OCI-LY7 (cell line): Measurements from ENCODE around the gene GUCY1A2. TPM values are rescaled to one million over a fixed set of nuclear protein-coding genes. Genes with fewer than 3 reads are reported as not detected.

ENCODE experiments used
- BruUV-seq: library from RNA; stranded (reverse); fragments of 400-500 nt; replicated peaks from 2 replicates; lab custom pipeline; 2021; lab: Mats Ljungman, UMichigan
- CTCF ChIA-PET: fragments of 300-600 bp; sonication (Branson Sonifier 250); formaldehyde crosslinking; loops from one replicate; lab custom pipeline; 2022; ENCODE audit warnings: antibody characterized with exemption; ENCODE audit not compliant: unreplicated experiment; lab: Charles Lee
- POLR2A ChIA-PET: fragments of 300-600 bp; sonication (Branson Sonifier 250); formaldehyde crosslinking; loops from one replicate; lab custom pipeline; 2022; ENCODE audit warnings: antibody characterized with exemption; lab: Charles Lee
- DNase-seq: peaks from one replicate; pipeline ENCODE4 v3.0.0-alpha.2; 2015; ENCODE audit warnings: low spot score
- H2AFZ ChIP-seq: fragments of 200-600 bp; sonication (generic), shearing (Covaris generic); 2 replicates; pipeline ENCODE4 v1.6.1; 2014; ENCODE audit warnings: mild to moderate bottlenecking, antibody characterized with exemption, low read length, moderate library complexity
- H3K27ac ChIP-seq: fragments of 200-600 bp; sonication (generic); 2 replicates; pipeline ENCODE4 v1.5.1; 2014; ENCODE audit warnings: mixed run types, low read depth, mild to moderate bottlenecking, moderate library complexity, low read length, inconsistent platforms; ENCODE audit not compliant: poor library complexity, severe bottlenecking
- H3K36me3 ChIP-seq: fragments of 200-600 bp; sonication (generic); 2 replicates; pipeline ENCODE4 v1.6.1; 2014; ENCODE audit warnings: mild to moderate bottlenecking, antibody characterized with exemption, low read length, moderate library complexity, mixed read lengths; ENCODE audit not compliant: insufficient read depth
- H3K4me1 ChIP-seq: fragments of 200-600 bp; sonication (generic); 2 replicates; pipeline ENCODE4 v1.5.1; 2014; ENCODE audit warnings: mild to moderate bottlenecking, low read length; ENCODE audit not compliant: insufficient read depth, poor library complexity, severe bottlenecking
- H3K4me2 ChIP-seq: fragments of 200-600 bp; sonication (generic); 2 replicates; pipeline ENCODE4 v1.6.1; 2014; ENCODE audit warnings: mild to moderate bottlenecking, low read length
- H3K4me3 ChIP-seq: fragments of 200-600 bp; sonication (generic); 2 replicates; pipeline ENCODE4 v1.5.1; 2014; ENCODE audit warnings: mild to moderate bottlenecking, low read depth, low read length; ENCODE audit not compliant: poor library complexity, severe bottlenecking
- H3K79me2 ChIP-seq: fragments of 200-600 bp; sonication (generic); 2 replicates; pipeline ENCODE4 v1.6.1; 2016; ENCODE audit warnings: low read depth, mild to moderate bottlenecking, low read length, moderate library complexity, mixed read lengths; ENCODE audit not compliant: insufficient read depth
- H3K9me2 ChIP-seq: fragments of 200-600 bp; sonication (generic); 2 replicates; pipeline ENCODE4 v1.6.1; 2016; ENCODE audit warnings: mild to moderate bottlenecking, low read length, mixed read lengths; ENCODE audit not compliant: insufficient read depth
- H3K9me3 ChIP-seq: fragments of 200-600 bp; sonication (generic); 2 replicates; pipeline ENCODE4 v1.6.1; 2014; ENCODE audit warnings: mild to moderate bottlenecking, mixed run types, low read length, mixed read lengths
- H4K20me1 ChIP-seq: fragments of 200-600 bp; sonication (generic); 2 replicates; pipeline ENCODE4 v1.6.1; 2014; ENCODE audit warnings: mild to moderate bottlenecking, antibody characterized with exemption, low read length, moderate library complexity, mixed read lengths; ENCODE audit not compliant: insufficient read depth
- CTCF ChIP-seq: fragments of 200-600 bp; sonication (generic); conservative IDR thresholded peaks from 2 replicates; pipeline ENCODE4 v1.5.1; 2014; ENCODE audit warnings: mild to moderate bottlenecking, antibody characterized with exemption, low read length, moderate library complexity, mixed read lengths
- EZH2phosphoT487 ChIP-seq: fragments of 200-600 bp; sonication (generic); IDR thresholded peaks from 2 replicates; pipeline ENCODE4 v1.6.1; 2018; ENCODE audit warnings: low read depth, borderline replicate concordance, mild to moderate bottlenecking, mixed run types, antibody characterized with exemption, low read length, moderate library complexity, mixed read lengths
- intact Hi-C: fragments of 100-400 bp; cut with micrococcal nuclease; formaldehyde crosslinking; loops from one replicate; pipeline ENCODE4 v1.10.0; 2022; ENCODE audit not compliant: unreplicated experiment
- total RNA-seq, 2 experiments: library from RNA; depleted of rRNA in 1 of 2; stranded (reverse); fragments of >200 nt in 1 of 2; shearing (Covaris generic) in 1 of 2; gene quantifications; 2 replicates each; pipeline ENCODE4 v1.2.3, GENCODE V29; 2014 to 2022

Gene GUCY1A2
- total RNA-seq, 2 experiments from 2014 or later, result under 0.01 TPM; not detected in 1

GRCh38 chr11:106853850-106854401, 164.3 kb downstream of the GUCY1A2 start:
- intact Hi-C loops, result no loop called here
- 0 out of 2 replicates have a peak, but pooled peaks cover 3% of the 10 kb centered on the region for H3K9me3 ChIP-seq
- no peak overlapping the region for H3K4me2 ChIP-seq
- H4K20me1 ChIP-seq, result no peaks in the 10 kb centered on the region
- no peaks in the 10 kb centered on the region for H3K9me2 ChIP-seq
- CTCF ChIA-PET, result no interaction called here
- DNase-seq, result no peak
- POLR2A ChIA-PET, result no interaction called here
- H3K79me2 ChIP-seq, result no peaks in the 10 kb centered on the region
- no peak overlapping the region for H3K4me3 ChIP-seq
- H3K4me1 ChIP-seq, result no peaks in the 10 kb centered on the region
- H3K36me3 ChIP-seq, result no peaks in the 10 kb centered on the region
- no peak overlapping the region for H3K27ac ChIP-seq
- no peak overlapping the region for H2AFZ ChIP-seq
- TF ChIP-seq EZH2phosphoT487, result no peak
- BruUV-seq, result no TSS peak

GRCh38 chr11:106852779-106853178, 165.5 kb downstream of the GUCY1A2 start:
- H3K4me2 ChIP-seq, result no peak overlapping the region
- 0 out of 2 replicates have a peak, but pooled peaks cover 3% of the 10 kb centered on the region for H3K9me3 ChIP-seq
- intact Hi-C loops, result no loop called here
- POLR2A ChIA-PET, result no interaction called here
- no peak for DNase-seq
- no peaks in the 10 kb centered on the region for H3K4me1 ChIP-seq
- no peaks in the 10 kb centered on the region for H3K9me2 ChIP-seq
- CTCF ChIA-PET, result no interaction called here
- H3K4me3 ChIP-seq, result no peak overlapping the region
- no peaks in the 10 kb centered on the region for H3K79me2 ChIP-seq
- no peak for TF ChIP-seq CTCF
- TF ChIP-seq EZH2phosphoT487, result no peak
- no peaks in the 10 kb centered on the region for H4K20me1 ChIP-seq
- H2AFZ ChIP-seq, result no peak overlapping the region
- BruUV-seq, result no TSS peak
- H3K27ac ChIP-seq, result no peak overlapping the region
- no peaks in the 10 kb centered on the region for H3K36me3 ChIP-seq

- ChIA-PET CTCF (no interaction called here), POLR2A (interaction anchor here (0.6 to 1.5 kb wide), 3 partner anchors 9 to 719 kb away, joined by 3 to 6 read pairs (median 4); no protein-coding TSS in a partner anchor)
- H4K20me1 ChIP-seq, result no peaks in the 10 kb centered on the region
- BruUV-seq, result no TSS peak
- no peaks in the 10 kb centered on the region for H3K79me2 ChIP-seq
- TF ChIP-seq CTCF (no peak), EZH2phosphoT487 (no peak)
- H3K27ac ChIP-seq, result no peak overlapping the region
- DNase-seq, result no peak
- H3K4me1 ChIP-seq, result no peaks in the 10 kb centered on the region
- intact Hi-C loops, result no loop called here
- no peak overlapping the region for H3K4me2 ChIP-seq
- H2AFZ ChIP-seq, result no peak overlapping the region
- H3K4me3 ChIP-seq, result no peak overlapping the region
- H3K36me3 ChIP-seq, result no peaks in the 10 kb centered on the region
- no peaks in the 10 kb centered on the region for H3K9me2 ChIP-seq
- H3K9me3 ChIP-seq, result 0 out of 2 replicates have a peak, but pooled peaks cover 3% of the 10 kb centered on the region
These were observed 169.8 kb downstream of the GUCY1A2 start for GRCh38 chr11:106848526-106848925.
